Fibroblast of lung (primary cell): ENCODE results near the gene HTRA2. TPM values are rescaled to one million over a fixed set of nuclear protein-coding genes. Genes with fewer than 3 reads are reported as not detected.

ENCODE experiments used
- DNase-seq, 2 donors: peaks; one replicate each; pipeline versions ENCODE4 v3.0.0 to v3.0.0-alpha.2; 2010; ENCODE audit warnings: low read depth in 2 of 2
- H2AFZ ChIP-seq: 2 replicates; pipeline ENCODE4 v1.5.1; 2012; ENCODE audit warnings: low read length, control low read depth, inconsistent platforms
- H3K27ac ChIP-seq: 2 replicates; pipeline ENCODE4 v1.5.1; 2011; ENCODE audit warnings: low read length, control low read depth; ENCODE audit not compliant: insufficient read depth
- H3K27me3 ChIP-seq: 2 replicates; pipeline ENCODE4 v1.5.1; 2011; ENCODE audit warnings: mild to moderate bottlenecking, low read length; ENCODE audit not compliant: control insufficient read depth, insufficient read depth
- H3K36me3 ChIP-seq: 2 replicates; pipeline ENCODE4 v1.5.1; 2011; ENCODE audit warnings: low read length; ENCODE audit not compliant: control insufficient read depth, insufficient read depth
- H3K4me1 ChIP-seq: 2 replicates; pipeline ENCODE4 v1.5.1; 2011; ENCODE audit warnings: low read length; ENCODE audit not compliant: control insufficient read depth, insufficient read depth; ENCODE audit errors: extremely low read depth
- H3K4me2 ChIP-seq: 2 replicates; pipeline ENCODE4 v1.5.1; 2011; ENCODE audit warnings: low read length, control low read depth; ENCODE audit not compliant: insufficient read depth; ENCODE audit errors: extremely low read depth
- H3K4me3 ChIP-seq, 4 experiments: fragments of 200-600 bp in 1 of 4; sonication (generic) in 1 of 4; replicated peaks in 1 of 4; 2 replicates each; pipeline ENCODE4 v1.5.1; 2011 to 2016; ENCODE audit warnings: low read length in 4 of 4, low read depth in 3 of 4, mild to moderate bottlenecking in 3 of 4, control low read depth in 2 of 4, inconsistent platforms in 1 of 4, mixed read lengths in 1 of 4; ENCODE audit not compliant: insufficient read depth in 1 of 4; ENCODE audit errors: control extremely low read depth in 1 of 4
- H3K79me2 ChIP-seq: 2 replicates; pipeline ENCODE4 v1.5.1; 2012; ENCODE audit warnings: mild to moderate bottlenecking, low read length, inconsistent platforms; ENCODE audit not compliant: control insufficient read depth, insufficient read depth
- H3K9ac ChIP-seq: 2 replicates; pipeline ENCODE4 v1.5.1; 2011; ENCODE audit warnings: mild to moderate bottlenecking, low read length, control low read depth; ENCODE audit not compliant: insufficient read depth
- H3K9me3 ChIP-seq: 2 replicates; pipeline ENCODE4 v1.5.1; 2012; ENCODE audit warnings: low read depth, low read length; ENCODE audit not compliant: control insufficient read depth, insufficient read depth
- H4K20me1 ChIP-seq: 2 replicates; pipeline ENCODE4 v1.5.1; 2011; ENCODE audit warnings: low read length; ENCODE audit not compliant: control insufficient read depth, insufficient read depth; ENCODE audit errors: extremely low read depth
- EZH2 ChIP-seq: IDR thresholded peaks from 2 replicates; pipeline ENCODE4 v1.5.1; 2012; ENCODE audit warnings: low read length, control low read depth, mild to moderate bottlenecking; ENCODE audit errors: missing control alignments
- polyA plus RNA-seq, 2 donors: library from polyadenylated mRNA; depleted of rRNA in 1 of 2; stranded (reverse) in 1 of 2; unstranded in 1 of 2; fragments of >200 nt; gene quantifications; 2 replicates each; pipeline ENCODE4 v1.2.1, GENCODE V29; 2011 to 2012; ENCODE audit warnings: missing spikeins in 1 of 2
- total RNA-seq: library from RNA; depleted of rRNA; stranded (reverse); fragments of >200 nt; gene quantifications from 2 replicates; pipeline ENCODE4 v1.2.1, GENCODE V29; 2014
- TF ChIP-seq, protein P1 (sequence below), 2 donors: IDR thresholded peaks in 1 of 2; conservative IDR thresholded peaks in 1 of 2; 1 replicate in 1 of 2; 2 replicates in 1 of 2; pipeline ENCODE4 v1.5.1; 2011 to 2012; ENCODE audit warnings: low read length in 2 of 2, control low read depth in 1 of 2, inconsistent platforms in 1 of 2, low read depth in 1 of 2, mild to moderate bottlenecking in 1 of 2

HTRA2 gene
- total and polyA plus RNA-seq, 2 donors (not counting 1 experiment from before 2014, with no cell fraction given), result 18.8 to 45.7 TPM

DNA sequence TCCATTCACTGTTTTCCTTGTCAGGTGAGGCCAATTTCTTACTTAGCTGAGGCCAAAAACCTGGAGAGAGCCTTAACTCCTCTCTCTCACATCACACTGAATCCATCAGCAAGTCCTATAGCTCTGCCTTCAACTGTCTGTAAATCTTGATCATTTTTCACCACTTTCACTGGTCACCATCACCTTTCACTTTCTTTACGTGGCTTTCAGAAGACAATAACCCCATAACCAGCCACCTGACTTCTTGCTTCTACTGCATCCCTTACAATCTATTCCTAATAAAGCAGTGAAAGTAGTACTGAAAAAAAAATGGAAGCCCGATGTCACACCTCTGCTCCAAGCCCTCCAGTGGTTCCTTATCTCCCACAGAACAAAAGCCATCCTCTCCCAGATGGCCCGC, 16.3 kb downstream of the HTRA2 start:
- no peak for DNase-seq
- H3K9me3 ChIP-seq, result no peaks in the 10 kb centered on the region
- no peaks in the 10 kb centered on the region for H3K27me3 ChIP-seq
- no peak overlapping the region for H2AFZ ChIP-seq
- H3K9ac ChIP-seq, result no peak overlapping the region
- no peak overlapping the region for H3K27ac ChIP-seq
- H3K79me2 ChIP-seq, result no peaks in the 10 kb centered on the region
- H3K36me3 ChIP-seq, result no peaks in the 10 kb centered on the region
- TF ChIP-seq EZH2, result no peak
- TF ChIP-seq, protein P1, sequence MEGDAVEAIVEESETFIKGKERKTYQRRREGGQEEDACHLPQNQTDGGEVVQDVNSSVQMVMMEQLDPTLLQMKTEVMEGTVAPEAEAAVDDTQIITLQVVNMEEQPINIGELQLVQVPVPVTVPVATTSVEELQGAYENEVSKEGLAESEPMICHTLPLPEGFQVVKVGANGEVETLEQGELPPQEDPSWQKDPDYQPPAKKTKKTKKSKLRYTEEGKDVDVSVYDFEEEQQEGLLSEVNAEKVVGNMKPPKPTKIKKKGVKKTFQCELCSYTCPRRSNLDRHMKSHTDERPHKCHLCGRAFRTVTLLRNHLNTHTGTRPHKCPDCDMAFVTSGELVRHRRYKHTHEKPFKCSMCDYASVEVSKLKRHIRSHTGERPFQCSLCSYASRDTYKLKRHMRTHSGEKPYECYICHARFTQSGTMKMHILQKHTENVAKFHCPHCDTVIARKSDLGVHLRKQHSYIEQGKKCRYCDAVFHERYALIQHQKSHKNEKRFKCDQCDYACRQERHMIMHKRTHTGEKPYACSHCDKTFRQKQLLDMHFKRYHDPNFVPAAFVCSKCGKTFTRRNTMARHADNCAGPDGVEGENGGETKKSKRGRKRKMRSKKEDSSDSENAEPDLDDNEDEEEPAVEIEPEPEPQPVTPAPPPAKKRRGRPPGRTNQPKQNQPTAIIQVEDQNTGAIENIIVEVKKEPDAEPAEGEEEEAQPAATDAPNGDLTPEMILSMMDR (conservative IDR thresholded peaks at IDR 0.05 in 1 of 2, IDR thresholded peaks at IDR 0.05 in 1 of 2; ENCODE audit: low read depth in 1 of 2, low read length in 2 of 2), result no peak
- peaks cover 3% of the 10 kb centered on the region for H3K4me1 ChIP-seq
- no peak overlapping the region for H3K4me3 ChIP-seq
- no peak overlapping the region for H3K4me2 ChIP-seq
- no peaks in the 10 kb centered on the region for H4K20me1 ChIP-seq

DNA sequence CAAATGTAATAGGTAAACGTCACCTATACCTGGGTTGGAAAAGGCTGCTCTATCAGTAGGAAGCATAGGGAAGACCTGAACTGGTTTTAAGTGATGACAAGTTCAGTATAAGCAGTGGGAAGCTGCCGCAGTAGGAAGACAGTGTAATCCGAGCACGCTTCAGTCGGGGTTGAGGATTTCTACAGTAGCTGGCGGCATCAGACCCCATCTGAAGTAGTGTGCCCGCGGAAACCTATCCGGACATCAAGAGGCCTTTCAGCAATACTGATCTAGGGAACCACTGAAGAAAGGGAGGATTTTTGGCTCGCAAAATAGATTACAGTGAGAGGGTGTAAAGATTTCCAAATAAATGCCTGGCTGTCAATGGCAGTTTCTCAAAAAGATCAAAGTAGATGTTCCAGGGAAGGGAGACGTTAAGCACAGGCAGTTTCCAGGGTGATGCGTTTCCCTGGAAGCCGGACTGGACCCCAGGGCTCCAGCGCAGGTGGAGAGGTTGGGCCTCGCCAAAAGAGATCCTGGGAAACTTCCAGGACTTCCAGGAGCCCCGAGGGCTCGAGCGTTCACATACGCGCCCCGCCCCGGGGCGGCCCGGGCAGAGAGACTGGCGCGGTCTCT, 18.7 kb downstream of the HTRA2 start:
- peak overlapping the region; percentile 69 for H3K4me2 ChIP-seq
- H3K9me3 ChIP-seq, result no peaks in the 10 kb centered on the region
- H3K36me3 ChIP-seq, result no peaks in the 10 kb centered on the region
- H3K4me1 ChIP-seq, result peaks cover 3% of the 10 kb centered on the region
- no peaks in the 10 kb centered on the region for H4K20me1 ChIP-seq
- H3K27ac ChIP-seq, result no peak overlapping the region
- TF ChIP-seq, protein P1 (conservative IDR thresholded peaks at IDR 0.05 in 1 of 2, IDR thresholded peaks at IDR 0.05 in 1 of 2; ENCODE audit: low read depth in 1 of 2, low read length in 2 of 2), result no peak
- no peak for TF ChIP-seq EZH2
- H3K4me3 ChIP-seq, result peak overlapping the region in 3 of 4 experiments; percentile 35 to 64 (median 51)
- peak overlapping the region; percentile 48 for H2AFZ ChIP-seq
- H3K79me2 ChIP-seq, result no peaks in the 10 kb centered on the region
- no peaks in the 10 kb centered on the region for H3K27me3 ChIP-seq
- no peak for DNase-seq
- no peak overlapping the region for H3K9ac ChIP-seq

DNA sequence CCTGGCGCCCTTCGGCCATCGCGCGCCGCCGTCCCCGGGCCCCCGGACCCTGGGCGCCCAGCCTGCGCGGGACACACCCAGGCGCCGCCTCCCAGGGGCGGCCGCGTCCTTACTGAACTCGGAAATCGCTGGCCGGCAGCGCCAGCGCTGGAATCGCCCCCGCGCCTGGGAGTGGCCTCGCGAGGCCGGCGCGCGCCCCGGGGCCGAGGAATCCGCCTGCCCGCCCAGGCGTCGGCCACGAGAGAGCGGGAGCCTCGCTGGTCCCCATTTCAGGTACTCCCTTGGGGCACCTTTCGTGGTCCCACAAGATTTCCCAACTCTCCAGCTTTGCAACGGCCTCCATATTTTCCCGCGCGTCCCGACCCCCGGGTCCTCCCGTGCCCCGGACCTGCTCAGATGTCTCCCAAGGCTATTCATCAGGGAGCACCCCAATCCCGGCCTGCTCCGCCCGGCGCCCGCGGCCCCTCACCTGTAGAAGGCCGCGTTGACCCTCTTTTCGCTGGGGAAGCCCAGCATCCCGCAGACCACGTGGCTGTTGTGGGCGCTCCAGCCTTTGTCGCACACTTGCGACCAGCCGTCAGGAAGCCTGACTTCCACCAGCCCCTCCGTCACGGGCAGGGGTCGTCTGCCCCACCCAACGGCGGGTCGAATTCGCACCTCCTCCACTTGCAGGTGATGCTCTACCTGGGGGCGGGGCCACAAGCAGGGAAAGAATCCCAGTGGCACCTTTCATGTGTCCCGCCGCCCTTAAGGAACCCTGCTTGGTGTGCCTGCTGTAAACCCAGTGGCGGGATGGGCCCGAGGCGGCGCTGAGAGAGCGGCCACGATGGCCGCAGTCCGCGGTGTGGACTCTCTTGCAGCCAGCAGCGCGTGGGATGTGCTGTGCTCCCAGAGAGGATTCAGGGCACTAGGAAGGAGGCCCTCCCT, 19.4 kb downstream of the HTRA2 start:
- H3K36me3 ChIP-seq, result no peaks in the 10 kb centered on the region

More for the DNA sequence above, 19.4 kb downstream of the HTRA2 start:
- peak overlapping the region; percentile 45 to 64 (median 56) for H3K4me3 ChIP-seq
- no peak overlapping the region for H3K27ac ChIP-seq
- peak overlapping the region; percentile 45 for H3K9ac ChIP-seq
- peak overlapping the region; percentile 92 for H3K4me2 ChIP-seq
- H2AFZ ChIP-seq, result peak overlapping the region; percentile 36
- H4K20me1 ChIP-seq, result no peaks in the 10 kb centered on the region
- peak in 1 of 2 donors; percentile 60 for DNase-seq
- TF ChIP-seq, protein P1 (conservative IDR thresholded peaks at IDR 0.05 in 1 of 2, IDR thresholded peaks at IDR 0.05 in 1 of 2; ENCODE audit: low read depth in 1 of 2, low read length in 2 of 2), result no peak
- TF ChIP-seq EZH2, result no peak
- peaks cover 3% of the 10 kb centered on the region for H3K4me1 ChIP-seq
- no peaks in the 10 kb centered on the region for H3K9me3 ChIP-seq
- no peaks in the 10 kb centered on the region for H3K27me3 ChIP-seq
- no peaks in the 10 kb centered on the region for H3K79me2 ChIP-seq
